Endothelial cell (in vitro differentiated cells): ENCODE data around the gene CAMTA1. TPM values are rescaled to one million over a fixed set of nuclear protein-coding genes. Genes with fewer than 3 reads are reported as not detected.

Experiments
- DNase-seq: peaks from one replicate; pipeline ENCODE4 v3.0.0; 2021; ENCODE audit warnings: low spot score
- H3K27ac Mint-ChIP-seq: one replicate; pipeline ENCODE4 v1.8.0; 2021; ENCODE audit warnings: mixed read lengths, inconsistent platforms; ENCODE audit not compliant: unreplicated experiment
- H3K27me3 Mint-ChIP-seq: one replicate; pipeline ENCODE4 v1.8.0; 2021; ENCODE audit warnings: mild to moderate bottlenecking, moderate library complexity, mixed read lengths, inconsistent platforms; ENCODE audit not compliant: unreplicated experiment
- H3K36me3 Mint-ChIP-seq: one replicate; pipeline ENCODE4 v1.8.0; 2021; ENCODE audit warnings: mild to moderate bottlenecking, low read depth, mixed read lengths, inconsistent platforms; ENCODE audit not compliant: unreplicated experiment
- H3K4me1 Mint-ChIP-seq: one replicate; pipeline ENCODE4 v1.8.0; 2021; ENCODE audit warnings: mild to moderate bottlenecking, mixed read lengths, inconsistent platforms; ENCODE audit not compliant: unreplicated experiment
- H3K4me3 Mint-ChIP-seq: one replicate; pipeline ENCODE4 v1.8.0; 2021; ENCODE audit warnings: mild to moderate bottlenecking, mixed read lengths, inconsistent platforms; ENCODE audit not compliant: unreplicated experiment
- H3K9me3 Mint-ChIP-seq: one replicate; pipeline ENCODE4 v1.8.0; 2021; ENCODE audit warnings: mixed read lengths, inconsistent platforms; ENCODE audit not compliant: unreplicated experiment
- CTCF ChIP-seq: fragments of 200-600 bp; sonication (generic); IDR thresholded peaks from one replicate; pipeline ENCODE4 v1.5.0; 2021; ENCODE audit warnings: antibody characterized with exemption; ENCODE audit not compliant: unreplicated experiment
- total RNA-seq: library from RNA; stranded (reverse); fragmentation: NEBNext Ultra II Directional; extraction: Animal tissue kit (Norgen Biotek cat#: 25700); gene quantifications from one replicate; pipeline ENCODE4 v1.2.1, GENCODE V29; 2021; ENCODE audit not compliant: unreplicated experiment

The CAMTA1 gene
- total RNA-seq, 1 donor from 2014 or later, result 87.3 TPM

DNA sequence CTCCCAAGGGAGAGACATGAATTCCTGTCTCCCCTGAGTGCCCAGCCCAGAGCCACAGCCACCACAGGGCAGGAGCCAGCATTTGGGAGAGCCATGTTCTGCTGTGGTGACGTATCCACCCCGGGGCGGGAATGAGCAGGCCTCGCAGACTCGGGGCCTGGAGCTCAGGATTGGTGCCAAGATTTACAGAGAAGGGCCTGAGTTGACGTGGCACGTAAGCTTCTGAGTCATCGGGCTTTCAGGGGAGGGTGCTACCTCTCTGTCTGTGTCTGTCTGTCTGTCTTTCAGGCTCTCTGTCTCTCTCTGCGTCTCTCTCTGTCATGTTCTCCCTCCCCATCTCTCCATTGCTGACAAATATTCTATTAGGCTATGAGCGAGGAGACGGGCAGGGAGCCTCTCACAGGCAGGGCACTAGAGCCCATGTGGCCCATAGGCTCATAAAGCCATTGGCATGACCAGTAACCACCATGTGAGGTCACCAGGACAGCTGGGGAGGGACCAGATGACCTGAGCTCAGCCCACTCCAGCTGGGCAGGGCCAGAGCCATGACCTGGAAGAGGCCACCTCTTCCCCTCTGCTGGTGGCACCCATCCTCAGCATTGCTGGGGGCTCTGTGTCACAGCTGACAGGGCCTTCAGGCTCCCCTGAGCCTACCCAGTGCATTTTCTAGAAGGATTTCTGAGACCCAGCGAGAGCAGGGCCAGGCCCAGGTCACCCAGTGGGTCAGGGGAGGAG, 685.8 kb downstream of the CAMTA1 start:
- no peak for TF ChIP-seq CTCF
- Mint-ChIP-seq H3K4me1 (no peaks in the 10 kb centered on the region), H3K4me3 (no peak overlapping the region), H3K27me3 (peaks cover 3% of the 10 kb centered on the region), H3K36me3 (no peaks in the 10 kb centered on the region), H3K9me3 (no peaks in the 10 kb centered on the region), H3K27ac (no peak overlapping the region)
- no peak for DNase-seq

DNA sequence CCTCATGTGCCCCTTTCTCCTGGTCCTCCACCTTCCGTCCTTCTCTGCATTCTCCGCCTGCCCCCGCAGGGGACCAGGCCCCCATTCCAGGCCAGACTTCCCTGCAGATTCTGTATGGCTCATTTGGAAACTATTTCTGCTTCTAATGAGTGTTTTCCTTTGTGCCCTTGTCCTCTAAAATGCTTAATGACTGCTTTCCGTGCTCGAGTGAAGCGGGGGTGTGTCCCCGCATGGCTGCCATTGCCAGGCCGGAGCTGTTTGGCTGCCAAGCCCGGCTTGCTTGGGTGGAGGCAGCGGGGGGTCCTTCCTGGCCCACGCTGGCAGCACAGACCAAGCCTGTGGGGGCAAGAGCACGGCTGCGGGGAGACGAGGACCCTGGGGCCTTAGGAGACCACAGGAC, 686.6 kb downstream of the CAMTA1 start:
- no peaks in the 10 kb centered on the region for H3K9me3 Mint-ChIP-seq
- H3K4me1 Mint-ChIP-seq, result no peaks in the 10 kb centered on the region
- H3K27me3 Mint-ChIP-seq, result peaks cover 3% of the 10 kb centered on the region
- no peak for DNase-seq
- H3K27ac Mint-ChIP-seq, result no peak overlapping the region
- no peak overlapping the region for H3K4me3 Mint-ChIP-seq
- H3K36me3 Mint-ChIP-seq, result no peaks in the 10 kb centered on the region
- TF ChIP-seq CTCF, result no peak

DNA sequence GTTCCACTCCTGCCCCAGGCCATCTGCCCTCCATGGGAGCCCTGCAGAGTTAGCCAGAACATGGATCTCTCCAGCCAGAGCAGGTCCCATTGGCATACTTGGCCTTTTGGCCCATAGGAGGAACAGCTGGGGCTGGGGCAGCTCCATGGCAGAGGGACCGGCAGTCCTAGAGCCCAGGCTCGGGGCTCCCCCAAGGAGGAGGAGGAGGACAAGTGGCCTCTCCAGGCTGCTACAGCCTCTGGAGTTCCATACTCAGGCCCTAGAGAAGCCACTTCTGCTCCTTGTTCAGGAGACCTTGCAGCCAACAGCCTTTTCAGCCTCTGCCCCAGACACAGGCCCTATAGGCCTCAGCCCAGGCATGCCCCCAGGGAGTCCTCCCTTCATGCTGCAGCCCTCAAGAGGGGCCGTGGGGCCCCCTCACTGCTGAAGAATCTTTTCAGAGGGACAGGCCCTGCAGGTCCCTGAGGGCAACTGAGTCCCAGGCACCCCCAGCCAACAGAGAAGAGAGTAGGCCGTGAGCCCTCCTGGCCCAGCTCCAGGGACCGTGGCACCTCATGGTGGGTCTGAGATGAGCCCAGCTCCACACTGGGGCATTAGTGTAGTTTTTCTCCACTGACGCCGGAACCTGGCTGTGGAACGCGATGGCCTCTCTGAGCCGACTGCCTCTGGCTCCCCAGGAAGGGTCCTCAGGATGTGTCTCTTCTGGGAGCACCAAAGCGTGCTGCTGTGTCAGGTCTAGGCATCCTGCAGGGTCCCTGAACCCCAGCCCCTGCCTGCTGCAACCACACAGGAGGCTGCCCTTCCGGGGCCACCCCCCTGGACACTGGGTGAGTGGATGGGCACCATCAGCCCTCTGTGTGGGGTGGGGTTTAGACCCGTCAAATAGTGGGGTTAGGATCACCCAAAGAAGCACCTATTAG, 688.2 kb downstream of the CAMTA1 start:
- TF ChIP-seq CTCF, result no peak
- no peak for DNase-seq
- Mint-ChIP-seq H3K36me3 (no peaks in the 10 kb centered on the region), H3K4me1 (no peaks in the 10 kb centered on the region), H3K4me3 (no peak overlapping the region), H3K27me3 (peaks cover 3% of the 10 kb centered on the region), H3K27ac (no peak overlapping the region), H3K9me3 (no peaks in the 10 kb centered on the region)

DNA sequence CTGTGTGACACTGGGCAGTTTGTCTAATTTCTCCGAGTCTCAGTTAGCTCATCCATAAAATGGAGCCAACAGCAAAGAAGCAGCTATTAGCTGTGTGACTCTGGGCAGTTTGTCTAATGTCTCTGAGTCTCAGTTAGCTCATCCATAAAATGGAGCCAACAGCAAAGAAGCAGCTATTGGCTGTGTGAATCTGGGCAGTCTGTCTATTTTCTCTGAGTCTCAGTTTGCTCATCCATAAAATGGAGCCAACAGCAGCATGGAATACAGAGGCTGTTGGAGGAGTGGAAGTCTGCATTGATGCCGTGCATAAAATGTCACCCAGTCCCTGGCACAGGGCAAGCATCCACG, 688.9 kb downstream of the CAMTA1 start:
- TF ChIP-seq CTCF, result no peak
- Mint-ChIP-seq H3K27ac (no peak overlapping the region), H3K4me3 (no peak overlapping the region), H3K27me3 (peaks cover 3% of the 10 kb centered on the region), H3K36me3 (no peaks in the 10 kb centered on the region), H3K4me1 (no peaks in the 10 kb centered on the region), H3K9me3 (no peaks in the 10 kb centered on the region)
- DNase-seq, result no peak
